ENCODE results near the gene SHC3. TPM values are rescaled to one million over a fixed set of nuclear protein-coding genes. Genes with fewer than 3 reads are reported as not detected.

Gene SHC3
- total RNA-seq, 1 experiment from 2014 or later = 4.0 TPM

DNA sequence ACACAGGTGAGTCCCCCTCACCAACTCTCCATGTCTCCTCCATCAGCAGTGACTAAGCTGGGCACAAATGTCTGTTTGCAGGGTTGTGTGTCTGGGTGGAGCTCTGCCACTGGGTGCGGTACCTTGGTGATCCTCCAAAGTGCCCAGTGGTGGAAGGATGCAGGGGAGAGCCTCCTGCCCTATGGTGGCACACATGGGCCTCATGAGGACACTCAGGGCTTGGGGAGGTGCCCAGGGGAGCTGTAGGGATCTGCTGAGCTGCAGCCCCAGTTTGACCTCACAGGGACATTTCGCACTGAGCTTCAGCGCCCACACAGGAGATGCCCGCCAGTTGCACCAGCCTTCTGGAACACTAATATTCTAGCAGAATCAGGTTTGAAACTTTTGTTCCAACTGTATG, 157.9 kb downstream of the SHC3 start:
- BruUV-seq (replicated peaks) = no TSS peak
- CTCF ChIA-PET = interaction anchor here (0.7 kb wide), 1 partner anchor 20 kb away, joined by 3 read pairs; no protein-coding TSS in a partner anchor
- peaks cover 7% of the 10 kb centered on the region for H3K36me3 Mint-ChIP-seq (ENCODE audit: insufficient read depth, unreplicated experiment)
- intact Hi-C loops (cut with micrococcal nuclease; ENCODE audit: unreplicated experiment) = loop anchor here (10.0 kb wide), 2 partner anchors 114 to 164 kb away; no protein-coding TSS in a partner anchor
- DNase-seq = no peak
- peaks cover 15% of the 10 kb centered on the region for H3K4me1 Mint-ChIP-seq (ENCODE audit: low read depth, unreplicated experiment)
- no peaks in the 10 kb centered on the region for H3K27me3 Mint-ChIP-seq (ENCODE audit: unreplicated experiment)
- H3K4me3 Mint-ChIP-seq (ENCODE audit: low read depth, unreplicated experiment) = no peak overlapping the region
- H3K27ac Mint-ChIP-seq (ENCODE audit: unreplicated experiment) = no peak overlapping the region
- no peak for TF ChIP-seq CTCF (IDR thresholded peaks at IDR 0.05; ENCODE audit: unreplicated experiment)
- no peaks in the 10 kb centered on the region for H3K9me3 Mint-ChIP-seq (ENCODE audit: low read depth, unreplicated experiment)

GRCh38 chr9:89015336-89015735, 163.3 kb downstream of the SHC3 start:
- DNase-seq = no peak
- Mint-ChIP-seq H3K9me3 (ENCODE audit: low read depth, unreplicated experiment) (no peaks in the 10 kb centered on the region), H3K27ac (ENCODE audit: unreplicated experiment) (no peak overlapping the region), H3K4me1 (ENCODE audit: low read depth, unreplicated experiment) (no peaks in the 10 kb centered on the region), H3K27me3 (ENCODE audit: unreplicated experiment) (no peaks in the 10 kb centered on the region), H3K36me3 (ENCODE audit: insufficient read depth, unreplicated experiment) (no peaks in the 10 kb centered on the region), H3K4me3 (ENCODE audit: low read depth, unreplicated experiment) (no peak overlapping the region)
- intact Hi-C loops (cut with micrococcal nuclease; ENCODE audit: unreplicated experiment) = no loop called here
- BruUV-seq (replicated peaks) = no TSS peak
- CTCF ChIA-PET = interaction anchor here (0.6 kb wide), 1 partner anchor 166 kb away, joined by 3 read pairs; no protein-coding TSS in a partner anchor
- TF ChIP-seq CTCF (IDR thresholded peaks at IDR 0.05; ENCODE audit: unreplicated experiment) = no peak

- H3K27me3 Mint-ChIP-seq (ENCODE audit: unreplicated experiment) = no peaks in the 10 kb centered on the region
- no peaks in the 10 kb centered on the region for H3K4me1 Mint-ChIP-seq (ENCODE audit: low read depth, unreplicated experiment)
- no peak overlapping the region for H3K27ac Mint-ChIP-seq (ENCODE audit: unreplicated experiment)
- H3K4me3 Mint-ChIP-seq (ENCODE audit: low read depth, unreplicated experiment) = no peak overlapping the region
- no TSS peak for BruUV-seq (replicated peaks)
- intact Hi-C loops (cut with micrococcal nuclease; ENCODE audit: unreplicated experiment) = no loop called here
- DNase-seq = no peak
- no peaks in the 10 kb centered on the region for H3K36me3 Mint-ChIP-seq (ENCODE audit: insufficient read depth, unreplicated experiment)
- TF ChIP-seq CTCF (IDR thresholded peaks at IDR 0.05; ENCODE audit: unreplicated experiment) = no peak
- no peaks in the 10 kb centered on the region for H3K9me3 Mint-ChIP-seq (ENCODE audit: low read depth, unreplicated experiment)
- CTCF ChIA-PET = no interaction called here
These were observed 164.5 kb downstream of the SHC3 start for GRCh38 chr9:89014153-89014552.

- no TSS peak for BruUV-seq (replicated peaks)
- no peaks in the 10 kb centered on the region for H3K36me3 Mint-ChIP-seq (ENCODE audit: insufficient read depth, unreplicated experiment)
- H3K27me3 Mint-ChIP-seq (ENCODE audit: unreplicated experiment) = no peaks in the 10 kb centered on the region
- H3K9me3 Mint-ChIP-seq (ENCODE audit: low read depth, unreplicated experiment) = no peaks in the 10 kb centered on the region
- no peak for DNase-seq
- no peak for TF ChIP-seq CTCF (IDR thresholded peaks at IDR 0.05; ENCODE audit: unreplicated experiment)
- no peak overlapping the region for H3K27ac Mint-ChIP-seq (ENCODE audit: unreplicated experiment)
- no peak overlapping the region for H3K4me3 Mint-ChIP-seq (ENCODE audit: low read depth, unreplicated experiment)
- intact Hi-C loops (cut with micrococcal nuclease; ENCODE audit: unreplicated experiment) = no loop called here
- CTCF ChIA-PET = interaction anchor here (0.6 kb wide), 1 partner anchor 83 kb away, joined by 3 read pairs; no protein-coding TSS in a partner anchor
- no peaks in the 10 kb centered on the region for H3K4me1 Mint-ChIP-seq (ENCODE audit: low read depth, unreplicated experiment)
These were observed 165.0 kb downstream of the SHC3 start for GRCh38 chr9:89013660-89014059.

Data from Calu3 (cell line).